HG03378 (cell line): ENCODE measurements around the gene KRR1.

ENCODE experiments used
- ATAC-seq: cut with Tn5 transposase; IDR thresholded peaks from one replicate; pipeline ENCODE4 v1.9.1; 2021; ENCODE audit warnings: mild to moderate bottlenecking, moderate library complexity; ENCODE audit not compliant: unreplicated experiment

The KRR1 gene

DNA sequence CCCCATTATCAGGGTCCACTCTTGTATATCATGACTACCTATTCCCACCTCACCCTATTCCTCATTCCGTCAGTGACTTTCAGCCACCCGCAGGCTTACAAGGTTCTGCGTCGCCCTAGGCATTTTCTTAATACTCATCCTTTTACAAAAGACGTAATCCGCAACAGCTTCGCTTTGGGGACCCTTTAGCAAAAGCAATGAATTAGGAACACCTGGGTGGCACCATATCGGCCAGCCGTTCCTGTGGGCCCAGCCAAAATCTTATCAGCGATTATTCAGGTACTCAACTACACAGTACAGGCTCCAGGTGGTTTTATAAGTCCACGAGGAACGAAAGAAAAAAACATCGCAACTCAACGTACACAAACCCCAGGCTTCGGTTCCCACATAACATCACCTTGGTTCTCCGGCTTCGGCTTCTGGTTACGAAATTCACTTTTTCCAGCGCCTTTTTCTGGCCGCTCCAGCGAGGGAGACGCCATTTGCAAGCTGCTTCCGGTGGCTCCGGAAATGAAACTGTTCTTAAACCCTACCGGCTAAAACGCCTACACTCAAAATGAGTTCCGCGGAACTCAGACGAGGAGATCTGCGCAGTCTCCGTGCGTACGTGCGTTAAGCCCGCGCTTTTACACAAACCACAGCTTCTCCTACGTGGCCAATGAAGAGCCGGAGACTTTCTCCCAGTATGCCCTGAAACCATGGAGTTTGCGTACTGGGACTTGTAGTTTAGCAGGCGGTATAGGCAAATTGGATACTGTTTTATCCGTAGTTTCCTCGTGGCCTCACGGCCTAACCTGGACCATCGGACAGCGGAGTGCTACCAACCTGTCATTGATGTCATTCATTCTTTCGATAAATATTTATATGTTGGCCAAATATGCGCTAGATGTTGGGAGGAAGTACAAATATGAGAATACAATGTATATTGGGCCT, at the start of gene KRR1:
Gene KRR1 (minus strand): TSS at position 494 of the 933 bp plus-strand sequence. CDS start 12 bp downstream, at position 482.
- ATAC-seq, result peak; percentile 97

DNA sequence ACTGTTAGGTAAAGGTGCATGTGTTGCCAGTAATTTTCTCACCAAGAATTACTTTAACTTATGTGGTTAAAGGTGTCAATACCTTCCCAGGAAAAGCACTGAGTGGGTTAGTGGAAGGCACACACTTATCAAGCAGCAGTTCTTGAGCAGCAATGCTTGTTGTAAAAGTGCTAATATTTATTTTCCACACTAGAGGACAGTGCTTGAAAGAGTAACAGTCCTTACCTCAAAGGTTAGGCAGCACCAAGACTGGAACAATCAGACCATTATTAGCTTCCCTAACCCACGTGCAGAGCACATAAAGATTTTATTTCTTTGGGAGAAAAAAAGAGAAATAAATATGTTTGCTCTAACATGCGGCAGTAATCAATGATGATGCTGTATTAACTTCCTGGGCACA, 48.8 kb upstream of the KRR1 start:
- ATAC-seq, result no peak

DNA sequence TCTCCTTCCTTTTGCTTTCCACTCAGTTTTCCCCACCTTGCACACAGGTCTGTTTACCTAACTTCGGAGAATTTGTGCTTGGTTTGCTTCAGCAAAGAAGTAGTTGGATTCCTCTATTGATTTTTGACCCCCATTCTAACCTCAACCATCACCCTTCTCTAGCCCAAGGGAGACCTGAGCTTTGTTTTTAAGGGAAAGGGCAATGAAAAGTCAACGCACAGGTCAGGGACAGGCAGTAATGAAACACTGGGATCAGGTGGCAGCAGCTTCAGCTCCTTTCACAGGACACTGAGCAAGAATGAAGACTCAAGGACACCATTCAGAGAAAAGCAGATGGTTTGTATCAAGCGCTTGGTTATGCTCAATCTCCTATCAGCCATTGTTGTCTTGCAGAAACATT, 46.9 kb upstream of the KRR1 start:
- ATAC-seq, result no peak

DNA sequence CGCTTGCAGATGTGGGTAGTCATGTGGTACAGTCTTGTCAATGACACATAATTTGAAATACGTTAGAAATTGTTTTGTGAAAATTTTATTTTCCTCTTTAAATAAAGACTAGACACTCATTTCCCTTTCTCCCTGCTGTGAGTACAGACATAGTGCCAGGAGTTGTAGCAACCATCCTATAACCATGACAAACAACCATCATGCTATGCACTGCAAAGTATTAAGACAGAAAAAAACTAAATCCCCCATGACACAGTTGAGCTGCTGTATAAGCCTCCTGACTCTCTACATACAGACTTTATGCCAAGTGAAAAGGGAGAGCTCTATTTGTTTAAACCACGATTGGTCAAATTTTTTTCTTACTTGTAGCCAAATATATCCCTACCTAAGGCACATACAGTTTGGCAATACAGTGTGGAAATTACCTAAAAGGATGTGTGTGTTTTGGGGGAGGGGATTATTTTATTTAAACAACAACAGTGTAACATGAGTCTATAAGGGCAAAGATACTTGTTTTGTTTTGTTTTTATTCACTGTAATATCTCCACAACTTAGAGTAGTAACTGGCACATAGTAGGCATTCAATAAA, 45.0 kb upstream of the KRR1 start:
- no peak for ATAC-seq

DNA sequence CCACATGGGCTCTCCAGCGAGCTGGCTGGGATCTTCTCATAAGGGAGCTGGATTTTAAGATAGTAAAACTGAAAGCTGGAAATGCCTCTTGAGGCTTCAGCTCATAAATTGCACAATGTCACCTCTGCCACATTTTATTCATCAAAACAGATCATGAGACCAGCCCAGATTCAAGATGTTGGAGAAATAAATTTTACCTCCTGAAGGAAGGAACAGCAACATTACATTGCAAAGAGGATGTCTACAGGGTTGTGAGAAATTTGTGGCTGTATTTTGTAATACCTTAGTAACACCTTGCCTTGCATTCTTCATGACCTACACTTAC, 43.1 kb upstream of the KRR1 start:
- no peak for ATAC-seq

DNA sequence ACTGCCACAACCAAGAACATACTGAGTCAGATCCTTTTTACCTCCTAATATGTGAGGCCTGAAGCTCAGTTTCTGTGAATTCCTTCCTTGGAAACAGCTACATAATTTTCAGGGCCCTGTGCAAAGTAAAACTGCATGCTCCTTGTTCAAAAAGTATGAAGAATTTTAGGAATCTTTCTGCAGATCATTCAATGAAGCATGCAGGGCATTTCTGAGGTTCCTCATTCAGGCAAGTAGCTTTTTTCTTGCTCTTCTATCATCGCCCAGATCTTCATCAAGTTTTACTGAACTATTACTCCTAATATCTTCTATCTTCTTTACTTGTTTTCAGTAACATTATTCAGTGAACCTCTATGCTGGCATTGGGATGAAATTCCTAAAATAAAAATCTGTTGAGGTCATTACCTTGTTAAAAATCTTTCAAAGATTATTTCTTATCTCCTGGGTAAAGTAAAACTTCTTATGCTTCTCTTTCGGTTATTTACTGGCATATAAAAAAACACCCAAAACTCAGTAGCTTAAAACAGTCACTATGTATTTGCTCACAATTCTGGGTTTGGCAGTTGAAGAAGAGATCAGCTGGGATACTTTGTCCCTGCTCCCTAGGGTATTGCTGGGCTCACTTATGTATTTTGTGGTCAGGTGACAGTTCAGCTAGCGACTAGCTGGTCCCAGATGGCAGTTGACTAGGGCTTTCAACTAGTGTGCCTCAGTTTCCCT, 42.6 kb upstream of the KRR1 start:
- no peak for ATAC-seq

DNA sequence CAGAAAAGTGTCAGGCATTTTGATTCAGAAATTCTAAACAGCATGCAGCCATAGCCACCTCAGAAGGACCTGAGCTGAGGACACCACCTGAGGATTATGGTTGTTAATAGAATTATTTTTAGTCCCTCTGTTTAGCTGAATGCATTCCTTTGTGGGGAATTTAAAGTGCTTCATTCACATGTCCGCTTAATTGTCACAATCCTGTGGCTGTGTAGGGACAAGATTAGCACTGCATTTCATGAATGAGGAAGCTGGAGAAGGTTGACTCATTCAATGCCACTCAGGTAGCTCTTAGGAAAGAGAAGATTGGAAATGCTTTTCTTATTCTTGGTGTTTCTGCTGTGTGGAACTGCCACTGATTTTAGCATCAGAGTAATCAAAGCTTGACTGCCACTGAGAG, 42.0 kb upstream of the KRR1 start:
- no peak for ATAC-seq

DNA sequence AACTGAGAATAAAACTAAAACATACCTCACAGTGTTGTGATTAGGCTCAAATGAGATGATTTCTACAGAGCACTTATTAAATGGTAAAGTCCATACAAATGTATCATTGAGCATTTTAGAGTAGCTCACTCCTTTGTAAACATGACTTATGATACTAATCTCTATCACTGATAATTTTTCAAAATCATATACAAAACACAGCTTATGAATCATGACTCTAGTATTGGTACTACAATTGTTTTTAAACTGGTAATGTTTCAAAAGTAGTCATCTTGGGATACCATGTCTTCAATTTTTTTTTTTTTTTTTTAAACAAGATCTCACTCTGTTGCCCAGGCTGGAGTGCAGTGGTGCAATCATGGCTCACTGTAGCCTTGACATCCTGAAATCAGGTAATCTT, 40.1 kb upstream of the KRR1 start:
- ATAC-seq, result no peak

DNA sequence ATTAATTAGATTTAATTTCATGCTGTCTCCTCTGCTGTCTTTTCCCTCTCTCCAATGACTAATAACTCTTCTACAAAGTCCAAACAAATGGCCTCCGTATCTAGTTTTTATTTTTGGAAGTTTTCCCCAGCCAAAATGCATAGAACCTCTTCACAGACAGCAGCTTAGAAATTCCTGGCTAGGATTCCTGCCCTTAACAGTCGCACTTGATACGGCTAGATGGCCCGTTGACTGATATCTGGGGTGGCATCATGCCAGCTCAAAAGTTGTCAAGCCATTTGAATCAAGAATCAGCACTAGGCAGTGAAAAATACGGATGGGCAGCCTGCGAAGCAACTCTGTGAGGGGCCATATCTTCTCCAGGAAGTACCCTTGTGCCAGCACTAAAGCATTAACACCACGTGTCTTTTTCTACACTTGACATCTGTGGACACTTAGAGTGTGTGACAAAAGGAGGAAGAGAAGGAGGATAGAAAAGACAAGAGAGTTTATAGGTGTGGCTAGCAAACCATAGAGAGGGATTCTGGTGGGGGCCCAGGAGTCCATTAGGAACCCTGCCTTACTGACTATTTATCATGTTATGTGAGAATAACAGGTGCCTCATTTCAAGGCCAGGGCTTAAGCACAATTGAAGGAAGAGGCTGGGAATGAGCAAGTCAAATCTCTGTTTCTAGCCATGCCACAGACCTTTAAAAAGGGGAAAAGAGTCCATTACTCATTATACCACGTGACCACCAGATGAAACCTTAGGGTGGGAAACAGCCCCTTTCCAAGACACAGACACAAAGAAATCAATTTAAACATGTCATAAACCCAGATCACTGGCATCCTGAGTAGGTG, 39.2 kb upstream of the KRR1 start:
- ATAC-seq, result no peak

DNA sequence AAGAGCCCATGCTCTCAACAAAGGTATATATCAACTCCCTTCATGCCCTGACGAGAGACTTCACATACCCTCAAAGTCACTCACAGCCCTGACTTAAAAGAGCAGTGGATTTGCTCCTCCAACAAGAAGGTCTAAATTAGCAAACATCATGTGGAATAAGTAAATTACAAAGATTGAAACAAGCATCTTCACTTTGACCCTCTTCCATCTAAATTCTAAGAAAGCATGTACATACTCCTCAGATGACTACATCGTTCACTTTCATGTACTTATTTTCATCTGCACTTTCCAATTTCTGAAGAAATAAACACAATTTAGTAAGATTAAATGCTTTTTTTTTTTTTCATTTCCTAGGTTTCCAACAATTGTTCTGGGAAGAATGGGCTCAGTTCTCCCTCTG, 38.6 kb upstream of the KRR1 start:
- no peak for ATAC-seq

DNA sequence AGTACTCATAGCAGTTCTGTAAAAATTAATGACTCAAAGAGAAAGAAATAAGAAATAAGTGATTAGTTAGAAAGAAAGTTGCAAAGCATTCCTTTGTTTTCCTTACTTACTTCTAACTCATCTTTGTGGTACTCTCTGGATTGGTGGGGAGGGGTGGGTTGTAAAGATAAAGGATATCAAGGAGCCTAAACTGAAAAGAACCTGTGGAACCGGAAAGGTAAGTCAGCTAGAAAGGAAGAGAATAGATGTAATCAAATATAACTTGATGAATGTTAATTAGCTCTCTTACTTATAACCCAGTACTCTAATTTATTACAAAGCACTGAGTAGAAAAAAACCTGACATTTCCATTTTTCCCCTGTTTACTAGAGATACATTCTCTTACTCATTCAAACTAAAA, 37.5 kb upstream of the KRR1 start:
- ATAC-seq, result no peak

DNA sequence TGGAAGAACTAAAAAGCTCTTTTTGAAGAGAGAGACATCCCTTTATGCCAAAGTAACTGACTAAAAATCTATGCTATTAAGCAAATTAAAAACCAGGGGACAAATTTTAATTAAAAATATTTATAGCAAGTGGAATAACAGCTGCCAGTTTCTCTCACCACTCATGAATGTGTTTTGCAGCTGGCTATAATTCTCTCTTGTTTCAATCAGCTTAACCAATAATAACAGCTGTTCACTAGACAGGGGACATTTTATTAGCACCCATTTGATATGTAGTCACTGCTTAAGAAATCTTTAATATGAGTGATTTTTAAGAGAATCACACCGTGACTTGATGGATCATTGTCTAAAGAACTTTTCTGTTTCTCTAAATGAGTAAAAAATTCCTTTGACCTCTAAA, 34.2 kb upstream of the KRR1 start:
- ATAC-seq, result no peak

DNA sequence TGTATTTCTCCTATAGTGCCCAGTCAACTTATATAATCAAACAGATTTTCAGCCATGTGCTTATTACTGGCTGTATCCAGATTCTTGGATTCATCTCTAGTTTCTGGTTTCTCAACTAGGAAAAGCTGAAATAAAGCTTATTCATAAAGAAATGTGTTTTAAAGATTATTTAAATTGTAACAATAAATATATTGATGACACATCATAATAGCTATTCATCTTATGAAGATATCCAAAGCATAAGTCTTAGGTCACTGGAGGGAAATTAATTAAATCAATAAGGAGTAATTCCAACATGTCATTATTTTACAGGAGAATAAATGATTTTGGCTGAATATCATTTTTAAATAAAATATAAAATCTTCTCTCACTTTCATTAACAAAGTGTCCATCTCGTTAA, 32.1 kb upstream of the KRR1 start:
- no peak for ATAC-seq

DNA sequence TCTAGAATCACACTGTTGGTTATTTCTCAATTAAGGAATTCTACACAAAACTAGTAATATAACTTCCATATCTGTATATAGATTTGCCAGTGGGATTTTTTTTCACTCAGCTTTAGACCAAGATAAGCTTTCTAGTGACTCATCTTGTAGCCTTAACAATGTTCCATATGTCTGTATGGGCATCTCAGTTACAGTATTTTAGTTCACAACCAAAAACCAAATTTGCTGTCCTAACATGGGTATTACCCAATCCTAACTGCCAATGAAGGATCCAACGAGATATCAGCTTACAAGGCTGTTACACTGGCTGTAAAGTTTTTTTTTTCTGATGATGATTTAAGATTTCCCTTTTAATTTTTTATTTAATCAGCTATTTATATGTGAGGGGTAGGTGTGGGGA, 31.5 kb upstream of the KRR1 start:
- no peak for ATAC-seq

DNA sequence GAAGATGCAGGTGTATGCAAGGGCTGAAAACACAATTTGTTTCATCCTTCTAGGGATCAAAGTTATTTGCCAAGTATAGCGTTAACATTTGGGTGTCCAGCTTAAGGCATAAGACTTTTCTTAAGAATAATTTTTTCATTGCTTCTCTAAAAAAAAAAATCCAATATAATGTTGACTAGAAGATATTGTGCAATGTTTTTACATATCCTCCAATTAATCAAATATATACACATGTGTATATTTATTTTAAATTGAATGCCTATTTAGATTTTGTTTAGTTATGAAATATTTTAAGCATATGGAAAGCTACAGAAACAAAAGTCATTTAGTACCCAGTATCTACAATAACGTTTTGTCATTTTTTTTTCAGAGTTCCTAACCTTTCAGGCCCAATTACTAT, 28.5 kb upstream of the KRR1 start:
- ATAC-seq, result no peak

DNA sequence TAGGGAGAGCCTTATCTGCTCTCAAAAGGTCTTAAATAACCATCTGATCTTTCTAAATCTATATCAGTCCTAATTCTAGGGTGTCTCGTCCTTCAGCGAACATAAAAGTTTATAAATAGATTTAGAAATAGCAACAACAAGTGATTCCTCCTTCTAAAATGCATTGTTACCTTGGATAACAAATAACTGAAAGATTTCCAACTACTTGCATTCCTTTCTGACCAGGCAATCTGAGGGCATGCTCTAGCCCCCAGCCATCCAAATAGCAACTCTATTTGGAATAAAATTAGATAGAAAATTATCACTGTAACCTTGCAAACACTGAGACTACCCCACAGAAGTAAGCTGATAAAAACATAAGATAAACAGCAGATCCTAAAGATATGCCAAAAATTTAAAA, 21.8 kb upstream of the KRR1 start:
- no peak for ATAC-seq

DNA sequence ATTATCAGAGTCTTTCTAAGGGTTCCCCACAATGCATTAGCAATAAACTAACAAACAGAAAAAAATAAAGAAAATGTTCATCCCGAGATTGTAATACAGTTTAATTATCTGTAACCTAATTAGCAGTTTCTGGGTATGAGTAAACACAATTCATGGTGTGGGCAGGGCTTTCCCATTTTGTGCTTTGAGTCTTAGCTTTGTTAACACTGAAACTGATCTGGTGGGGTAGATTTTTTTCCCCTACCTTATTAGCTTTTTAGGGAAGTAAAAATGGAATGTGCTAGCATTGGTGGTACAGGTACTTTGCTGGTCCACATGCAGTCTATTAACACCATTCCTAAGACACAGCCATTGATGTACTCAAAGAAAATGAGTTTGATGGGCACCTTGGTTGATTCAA, 18.4 kb upstream of the KRR1 start:
- no peak for ATAC-seq

DNA sequence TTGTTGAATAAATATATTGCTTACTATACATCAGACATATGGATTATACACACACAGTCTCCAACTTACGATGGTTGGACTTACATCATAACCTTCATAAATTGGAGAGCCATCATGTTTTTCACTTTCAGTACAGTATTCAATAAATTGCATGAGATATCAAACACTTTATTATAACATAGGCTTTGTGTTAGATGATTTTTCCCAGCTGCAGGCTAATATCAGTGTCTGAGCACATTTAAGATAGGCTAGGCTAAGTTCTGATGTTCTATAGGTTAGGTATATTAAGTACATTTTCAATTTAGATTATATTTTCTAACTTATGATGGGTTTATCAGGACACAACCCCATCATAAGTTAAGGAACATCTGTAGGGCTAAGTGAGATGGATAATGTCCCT, 17.9 kb upstream of the KRR1 start:
- ATAC-seq, result no peak

DNA sequence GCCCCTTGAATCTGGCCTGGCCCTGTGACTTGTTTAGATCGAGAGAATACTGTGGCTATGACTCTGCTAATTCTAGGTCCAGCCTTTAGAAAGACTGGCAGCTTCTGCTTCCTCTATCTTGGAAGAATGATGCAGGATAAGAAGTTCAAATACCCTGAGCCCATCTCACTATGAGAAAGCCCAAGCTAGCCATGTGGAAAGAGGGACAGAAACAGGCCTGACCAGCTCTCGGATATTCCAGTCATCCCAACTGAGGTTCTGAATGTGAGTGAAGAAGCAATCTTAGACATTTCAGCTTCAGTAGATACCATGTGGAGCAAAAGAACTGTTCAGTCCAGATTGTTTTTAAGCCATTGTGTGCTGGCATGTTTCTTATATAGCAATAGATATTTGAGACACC, 17.3 kb upstream of the KRR1 start:
- no peak for ATAC-seq

DNA sequence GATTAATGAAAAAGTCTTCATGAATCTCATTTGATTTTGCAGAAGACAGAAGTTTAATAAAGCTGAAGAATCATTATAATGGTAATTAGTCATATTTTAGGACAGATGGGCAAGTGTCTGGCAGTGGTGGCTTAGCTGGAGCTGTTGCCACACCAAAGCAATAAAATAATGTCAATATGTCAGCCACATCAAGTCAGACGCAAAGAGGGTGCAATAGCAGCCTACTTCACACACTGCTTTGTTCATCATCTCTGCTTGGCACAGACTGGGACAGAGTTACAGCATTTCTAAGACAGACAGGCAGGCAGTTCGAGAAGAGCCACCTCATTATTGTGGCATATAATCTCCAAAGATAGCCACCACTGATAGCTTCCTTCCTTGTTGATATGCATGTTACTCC, 16.9 kb upstream of the KRR1 start:
- no peak for ATAC-seq
